C4-2B (cell line): Measurements from ENCODE around the gene LRRC49.
A peak's percentile ranks its signal among the peaks of the same experiment; 100 is the strongest.

Source experiments
- H3K27ac ChIP-seq: fragments of 450-650 bp; 2 replicates; pipeline ENCODE4 v1.5.1; 2017
- CTCF ChIP-seq: fragments of 450-650 bp; conservative IDR thresholded peaks from 2 replicates; pipeline ENCODE4 v1.5.1; 2017; ENCODE audit warnings: mild to moderate bottlenecking
- ZFX ChIP-seq: fragments of 450-650 bp; IDR thresholded peaks from 2 replicates; pipeline ENCODE4 v1.6.1; 2017

Gene LRRC49

DNA sequence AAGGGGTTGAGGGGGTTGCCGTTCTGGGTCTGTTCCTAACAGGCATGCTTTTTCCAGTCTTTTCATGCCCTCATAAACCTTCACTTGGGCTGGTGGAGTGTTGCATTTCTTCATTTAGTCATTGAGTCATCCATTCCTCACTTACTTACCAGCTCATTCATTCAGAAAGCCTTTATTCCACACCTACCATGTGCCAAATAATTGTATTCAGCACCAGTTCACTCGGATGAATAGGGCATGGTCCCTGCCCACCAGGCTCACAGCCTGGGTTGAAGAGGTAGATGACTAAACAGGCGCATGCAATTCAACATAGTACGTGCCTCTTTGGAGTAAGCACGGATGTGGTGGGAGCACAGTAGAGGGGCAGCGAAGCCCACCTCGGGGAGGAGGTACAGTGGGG, 187.5 kb downstream of the LRRC49 start:
- H3K27ac ChIP-seq = peak overlapping the region; percentile 76
- TF ChIP-seq CTCF = no peak
- TF ChIP-seq ZFX = no peak

DNA sequence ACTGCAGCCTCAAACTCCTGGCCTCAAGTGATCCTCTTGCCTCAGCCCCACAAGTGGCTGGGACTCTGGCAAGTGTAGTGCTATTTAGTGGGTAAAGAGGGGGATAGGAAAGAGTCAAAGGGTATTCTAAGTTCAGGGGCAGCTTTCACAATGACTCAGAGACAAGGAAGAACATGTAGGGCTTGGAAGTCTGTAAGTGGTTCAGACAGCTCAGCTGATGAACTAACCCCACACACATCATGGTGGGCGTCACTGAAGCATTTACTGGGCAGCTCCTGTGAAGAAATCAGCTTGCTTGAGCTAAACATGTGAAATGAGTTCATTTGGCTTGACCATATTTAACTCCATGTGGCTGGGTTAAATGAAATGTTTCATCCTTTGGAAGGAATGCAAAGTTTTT, 188.1 kb downstream of the LRRC49 start:
- peak overlapping the region; percentile 76 for H3K27ac ChIP-seq
- TF ChIP-seq CTCF (no peak), ZFX (no peak)

DNA sequence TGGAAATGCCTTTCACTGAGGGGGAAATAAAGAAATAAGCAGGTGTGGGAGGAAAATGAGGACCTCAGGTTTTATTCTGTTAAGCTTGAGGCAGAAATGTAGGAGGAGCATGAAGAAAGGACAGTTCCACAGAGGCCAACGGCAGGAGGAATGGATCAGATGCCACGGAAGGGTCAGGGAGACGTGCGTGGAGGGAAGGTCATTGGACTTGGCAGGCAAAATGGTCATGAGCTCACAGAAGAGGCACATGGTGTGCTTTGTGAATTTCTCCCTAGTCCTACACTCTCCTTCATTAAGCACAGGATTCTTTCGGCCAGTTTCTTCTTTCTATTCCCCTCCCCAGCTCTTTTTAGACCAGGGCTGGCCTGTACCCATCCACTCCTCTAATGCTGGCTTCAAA, 190.2 kb downstream of the LRRC49 start:
- TF ChIP-seq ZFX (no peak), CTCF (no peak)
- no peak overlapping the region for H3K27ac ChIP-seq

- no peak for TF ChIP-seq CTCF
- TF ChIP-seq ZFX = no peak
- no peak overlapping the region for H3K27ac ChIP-seq
Observed at GRCh38 chr15:71083349-71083748, 190.7 kb downstream of the LRRC49 start.

DNA sequence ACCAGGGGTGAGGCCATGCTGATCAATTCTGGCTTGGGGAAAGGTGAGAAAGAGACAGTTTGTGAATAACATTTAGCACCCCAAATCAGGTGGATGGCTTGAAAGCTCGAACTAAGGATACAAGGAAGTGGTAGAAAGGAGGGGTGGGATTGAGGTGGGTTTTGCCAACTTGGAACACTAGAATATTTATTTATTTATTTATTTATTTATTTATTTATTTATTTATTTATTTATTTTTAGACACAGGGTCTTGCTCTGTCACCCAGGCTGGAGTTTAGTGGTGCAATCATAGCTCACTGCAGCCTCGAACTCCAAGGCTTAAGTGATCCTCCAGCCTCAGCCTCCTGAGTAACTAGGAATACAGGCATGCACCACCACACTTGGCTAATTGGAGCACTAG, 191.6 kb downstream of the LRRC49 start:
- no peak for TF ChIP-seq ZFX
- TF ChIP-seq CTCF = no peak
- H3K27ac ChIP-seq = no peak overlapping the region

DNA sequence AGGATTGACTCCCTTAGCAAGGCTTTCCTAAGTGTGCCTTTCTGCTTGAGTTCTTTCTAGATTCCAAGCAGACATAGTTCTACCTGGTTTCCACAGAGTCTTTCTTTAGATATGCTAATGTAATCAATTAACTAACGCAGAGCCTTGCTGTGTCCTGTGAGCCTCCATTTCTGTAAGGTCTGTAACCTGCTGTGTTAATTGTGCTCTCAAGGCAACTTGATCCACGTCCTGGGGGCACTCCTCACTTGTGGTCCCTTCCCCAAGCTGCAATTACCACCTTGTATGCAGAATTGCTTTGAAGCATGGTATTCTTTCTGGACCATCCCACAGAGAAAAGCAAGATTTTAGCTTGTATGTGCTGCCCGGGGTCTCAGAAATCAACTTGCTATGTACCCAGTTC, 193.2 kb downstream of the LRRC49 start:
- H3K27ac ChIP-seq = no peak overlapping the region
- TF ChIP-seq CTCF = no peak
- no peak for TF ChIP-seq ZFX

DNA sequence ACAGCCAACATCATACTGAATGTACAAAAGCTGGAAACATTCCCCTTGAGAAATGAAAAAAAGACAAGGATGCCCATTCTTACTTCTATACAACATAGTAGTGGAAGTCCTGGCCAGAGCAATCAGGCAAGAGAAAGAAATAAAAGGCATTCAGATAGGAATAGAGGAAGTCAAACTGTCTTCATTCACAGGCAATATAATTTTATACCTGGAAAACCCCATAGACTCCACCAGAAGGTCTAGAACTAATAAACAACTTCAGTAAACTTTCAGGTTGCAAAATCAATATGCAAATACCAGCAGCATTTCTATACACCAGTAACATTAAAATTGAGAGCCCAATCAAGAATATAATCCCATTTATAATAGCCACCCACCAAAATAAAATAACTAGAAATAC, 195.5 kb downstream of the LRRC49 start:
- TF ChIP-seq CTCF = no peak
- no peak for TF ChIP-seq ZFX
- H3K27ac ChIP-seq = no peak overlapping the region

GRCh38 chr15:71088683-71089082, 196.1 kb downstream of the LRRC49 start:
- TF ChIP-seq ZFX (no peak), CTCF (no peak)

More at GRCh38 chr15:71088683-71089082, 196.1 kb downstream of the LRRC49 start:
- no peak overlapping the region for H3K27ac ChIP-seq
